Measurements from ENCODE around the gene EME2.

The EME2 gene

DNA sequence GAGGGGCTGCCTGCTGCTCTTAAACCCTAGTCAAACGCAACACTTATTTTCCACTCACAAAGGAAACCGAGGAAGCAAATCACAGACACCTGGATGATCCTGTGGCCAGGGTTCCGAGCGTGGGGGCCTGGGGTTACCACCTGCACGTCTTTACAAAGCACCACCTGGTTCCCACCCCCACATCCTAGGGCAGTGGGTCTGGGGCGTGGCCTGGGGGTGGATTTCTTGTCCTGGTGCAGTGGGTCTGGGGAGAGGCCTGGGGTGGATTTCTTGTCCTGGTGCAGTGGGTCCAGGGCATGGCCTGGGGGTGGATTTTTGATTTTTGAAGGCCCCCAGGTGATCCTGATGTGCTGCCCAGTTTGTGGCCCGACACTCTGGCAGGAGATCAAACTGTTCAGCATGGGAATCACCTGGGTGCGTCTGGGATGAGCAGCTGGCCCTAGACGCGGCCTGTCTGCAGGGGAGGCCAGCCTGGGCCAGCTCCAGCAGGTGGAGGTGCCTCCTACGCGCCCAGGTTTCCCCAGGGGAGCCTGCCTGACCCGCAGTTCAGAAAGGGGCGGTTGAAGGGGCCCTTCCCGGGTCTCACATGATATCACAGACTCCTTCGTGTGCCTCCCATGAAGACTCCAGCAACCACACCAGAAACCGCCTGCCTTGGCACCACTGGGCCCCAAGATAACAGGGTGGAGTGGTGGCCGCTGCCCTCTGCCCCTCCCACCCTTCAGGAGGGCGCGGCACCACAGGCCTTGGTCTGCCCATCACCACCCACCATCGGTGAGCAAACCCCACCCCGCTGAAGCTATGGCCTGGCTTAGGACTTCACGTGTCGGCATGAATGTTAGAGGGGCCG is 47.7 kb downstream of the EME2 start:
- no peak for DNase-seq

GRCh38 chr16:1820946-1821290 is 48.3 kb downstream of the EME2 start:
- DNase-seq: no peak

DNA sequence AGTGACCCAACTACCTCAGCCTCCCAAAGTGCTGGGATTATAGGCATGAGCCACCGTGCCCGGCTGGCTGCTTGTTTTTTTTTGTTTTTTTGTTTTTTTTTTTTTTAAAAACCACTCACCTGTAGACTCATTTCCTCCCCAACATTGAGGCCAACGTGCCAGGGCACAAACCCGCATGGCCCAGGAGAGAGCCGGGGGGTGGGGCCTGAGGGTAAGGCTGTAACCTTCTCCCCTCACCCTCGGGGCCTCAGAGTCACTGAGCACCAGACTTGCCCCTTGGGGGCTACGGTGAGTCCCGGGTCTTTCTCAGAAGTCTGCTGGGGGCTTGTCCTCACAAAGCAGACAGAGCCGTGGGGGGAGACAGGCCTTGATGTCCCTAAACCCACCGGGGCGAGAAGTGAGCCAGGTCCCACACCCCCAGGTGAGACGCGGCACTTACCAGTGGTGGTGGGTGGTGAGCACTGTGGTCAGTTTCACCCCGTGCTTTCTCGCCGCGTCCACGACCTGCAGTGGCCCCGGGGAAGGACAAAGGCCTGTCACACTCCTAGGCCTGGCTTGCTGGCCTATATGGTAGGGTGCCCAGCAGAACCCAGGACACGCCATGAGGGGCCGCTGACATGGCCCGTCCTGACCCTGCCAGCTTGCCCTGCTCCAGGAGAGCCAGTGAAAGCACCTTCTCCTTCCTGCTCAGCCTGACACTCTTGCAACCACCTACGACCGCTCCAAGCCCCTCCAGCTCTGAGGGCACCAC is 49.4 kb downstream of the EME2 start:
- no peak for DNase-seq

- no peak for DNase-seq
These were observed 50.2 kb downstream of the EME2 start for GRCh38 chr16:1822801-1823200.

- DNase-seq: no peak
These were observed 51.2 kb downstream of the EME2 start for GRCh38 chr16:1823821-1824220.

- no peak for DNase-seq
These were observed 52.8 kb downstream of the EME2 start for GRCh38 chr16:1825381-1825863.
